GM19193 (cell line): ENCODE measurements around the gene PIAS4.

Experiments
- POLR2A ChIP-seq: IDR thresholded peaks from 4 replicates; pipeline ENCODE4 v1.6.1; 2011; ENCODE audit not compliant: insufficient read depth, insufficient read length; ENCODE audit errors: extremely low read depth

Gene PIAS4, protein sequence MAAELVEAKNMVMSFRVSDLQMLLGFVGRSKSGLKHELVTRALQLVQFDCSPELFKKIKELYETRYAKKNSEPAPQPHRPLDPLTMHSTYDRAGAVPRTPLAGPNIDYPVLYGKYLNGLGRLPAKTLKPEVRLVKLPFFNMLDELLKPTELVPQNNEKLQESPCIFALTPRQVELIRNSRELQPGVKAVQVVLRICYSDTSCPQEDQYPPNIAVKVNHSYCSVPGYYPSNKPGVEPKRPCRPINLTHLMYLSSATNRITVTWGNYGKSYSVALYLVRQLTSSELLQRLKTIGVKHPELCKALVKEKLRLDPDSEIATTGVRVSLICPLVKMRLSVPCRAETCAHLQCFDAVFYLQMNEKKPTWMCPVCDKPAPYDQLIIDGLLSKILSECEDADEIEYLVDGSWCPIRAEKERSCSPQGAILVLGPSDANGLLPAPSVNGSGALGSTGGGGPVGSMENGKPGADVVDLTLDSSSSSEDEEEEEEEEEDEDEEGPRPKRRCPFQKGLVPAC

DNA sequence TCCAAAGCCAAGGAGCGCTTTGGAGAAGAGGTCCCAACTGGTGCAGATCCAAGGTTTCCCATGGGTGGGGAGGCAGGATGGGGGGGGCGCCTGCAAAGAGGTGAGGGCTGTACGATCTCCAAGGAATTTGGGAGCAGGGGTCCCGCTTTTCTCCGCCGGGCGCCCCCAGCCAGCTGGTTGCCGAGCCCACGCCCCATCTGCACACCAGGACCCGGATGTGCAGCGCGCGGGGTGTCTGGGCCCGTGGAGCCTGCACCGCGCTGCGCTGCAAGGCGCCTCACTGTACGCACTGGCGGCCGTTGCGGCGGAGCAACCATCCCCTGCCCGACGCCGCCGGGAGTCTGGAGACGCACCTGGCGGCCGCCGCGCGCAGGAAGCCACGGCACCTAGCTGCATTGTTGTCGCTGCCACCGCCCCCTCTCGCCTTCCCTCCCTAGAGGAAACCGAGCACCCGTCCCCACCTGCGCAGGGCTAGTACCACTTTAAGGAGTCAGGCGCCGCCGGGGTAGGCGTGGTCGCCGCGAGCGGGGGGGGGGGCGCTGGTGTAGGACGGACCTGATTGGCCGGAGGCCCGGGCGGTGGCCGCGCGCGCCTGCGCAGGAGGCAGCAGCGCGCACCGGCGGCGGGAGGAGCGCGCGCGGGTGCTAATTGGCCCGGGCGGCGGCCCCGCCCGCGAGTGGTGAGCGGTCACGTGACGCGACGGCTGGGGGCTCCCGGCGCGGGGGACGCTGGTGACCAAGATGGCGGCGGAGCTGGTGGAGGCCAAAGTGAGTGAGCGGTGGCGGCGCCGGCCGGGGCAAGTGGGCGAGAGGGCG, at the start of gene PIAS4:
Gene PIAS4, plus strand, starts transcription at position 716 of the 815 bp plus-strand sequence. Its CDS starts 25 bp downstream, at position 741.
- peak; percentile 69 for TF ChIP-seq POLR2A

DNA sequence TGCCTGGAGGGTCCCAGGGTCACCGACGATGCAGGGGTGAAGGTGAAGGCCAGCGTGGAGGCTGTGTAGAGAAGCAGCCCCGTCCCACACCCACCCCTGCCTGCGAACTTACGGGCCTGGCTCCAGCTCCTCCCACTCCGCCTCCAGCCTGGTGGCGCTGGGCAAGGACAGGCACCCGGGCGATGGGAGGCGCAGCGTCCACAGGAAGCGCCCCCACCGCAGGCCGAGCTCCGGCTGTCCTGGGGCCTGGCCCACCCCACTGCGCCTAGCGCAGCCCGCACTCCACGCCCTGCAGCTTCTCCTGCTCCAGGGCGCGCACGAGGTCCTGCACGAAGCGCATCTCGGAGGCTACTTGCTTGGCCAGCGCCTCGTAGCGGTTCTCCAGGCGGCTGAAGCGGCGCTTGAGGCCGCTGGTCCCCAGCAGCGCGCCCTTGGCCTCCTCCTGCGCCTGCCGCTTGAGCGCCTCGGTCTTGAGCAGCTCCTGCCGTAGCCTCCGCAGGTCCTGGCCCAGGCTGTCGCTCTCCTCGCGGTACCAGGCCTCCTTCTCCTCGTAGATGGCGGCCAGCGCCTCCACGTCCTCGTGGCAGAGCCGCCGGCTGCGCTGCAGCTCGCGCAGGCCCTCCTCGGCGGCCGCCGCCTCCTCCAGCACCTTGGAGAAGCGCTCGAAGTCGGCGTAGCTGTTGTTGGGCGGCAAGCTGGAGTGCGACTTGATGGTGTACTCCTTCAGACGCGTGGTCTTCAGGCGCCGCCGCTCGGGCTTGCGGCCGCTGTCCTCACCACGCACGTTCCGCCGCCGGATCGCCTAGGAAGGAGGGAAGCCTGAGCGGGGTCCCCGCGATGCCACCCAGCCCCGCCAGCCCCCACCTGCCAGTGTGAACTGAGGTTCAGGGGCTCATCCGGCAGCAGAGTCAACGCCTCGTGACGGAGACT, 48.4 kb upstream of the PIAS4 start:
- no peak for TF ChIP-seq POLR2A

DNA sequence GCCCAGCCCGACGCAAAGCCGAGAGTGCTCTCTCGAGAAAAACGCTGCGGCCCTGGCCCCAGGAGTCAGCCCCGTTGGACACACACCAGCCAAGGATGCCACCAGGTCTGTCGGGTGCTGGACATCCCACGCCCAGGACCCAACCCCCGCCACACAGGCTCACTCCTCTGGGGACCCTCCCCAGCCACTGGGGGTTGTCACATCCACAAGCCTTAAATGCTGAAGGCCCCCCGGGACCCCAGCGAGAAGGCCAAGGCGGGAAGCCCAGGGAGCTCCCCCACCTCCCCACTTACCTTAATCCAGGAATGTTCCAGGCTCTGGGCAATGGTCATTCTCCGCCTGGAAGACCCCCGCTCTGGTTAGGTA, 47.8 kb upstream of the PIAS4 start:
- no peak for TF ChIP-seq POLR2A

DNA sequence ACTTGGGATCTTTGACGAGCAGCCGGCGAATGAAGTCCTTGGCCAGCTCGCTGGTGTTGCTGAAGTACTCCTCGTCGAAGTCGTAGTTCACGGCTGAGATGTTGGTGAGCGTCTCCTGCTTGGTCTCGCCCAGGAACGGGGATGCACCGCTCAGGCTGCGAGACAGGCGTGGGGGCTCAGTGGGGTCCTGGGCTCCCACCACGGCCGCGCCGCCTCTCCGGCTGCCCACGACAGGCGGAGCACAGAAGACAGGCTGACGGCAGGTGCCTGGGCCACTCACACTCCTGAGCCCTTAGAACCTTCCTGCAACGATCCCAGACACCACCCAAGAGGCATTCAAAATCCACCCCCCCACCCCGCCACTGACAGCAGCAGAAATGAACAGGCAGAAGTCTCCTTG, 46.5 kb upstream of the PIAS4 start:
- no peak for TF ChIP-seq POLR2A

DNA sequence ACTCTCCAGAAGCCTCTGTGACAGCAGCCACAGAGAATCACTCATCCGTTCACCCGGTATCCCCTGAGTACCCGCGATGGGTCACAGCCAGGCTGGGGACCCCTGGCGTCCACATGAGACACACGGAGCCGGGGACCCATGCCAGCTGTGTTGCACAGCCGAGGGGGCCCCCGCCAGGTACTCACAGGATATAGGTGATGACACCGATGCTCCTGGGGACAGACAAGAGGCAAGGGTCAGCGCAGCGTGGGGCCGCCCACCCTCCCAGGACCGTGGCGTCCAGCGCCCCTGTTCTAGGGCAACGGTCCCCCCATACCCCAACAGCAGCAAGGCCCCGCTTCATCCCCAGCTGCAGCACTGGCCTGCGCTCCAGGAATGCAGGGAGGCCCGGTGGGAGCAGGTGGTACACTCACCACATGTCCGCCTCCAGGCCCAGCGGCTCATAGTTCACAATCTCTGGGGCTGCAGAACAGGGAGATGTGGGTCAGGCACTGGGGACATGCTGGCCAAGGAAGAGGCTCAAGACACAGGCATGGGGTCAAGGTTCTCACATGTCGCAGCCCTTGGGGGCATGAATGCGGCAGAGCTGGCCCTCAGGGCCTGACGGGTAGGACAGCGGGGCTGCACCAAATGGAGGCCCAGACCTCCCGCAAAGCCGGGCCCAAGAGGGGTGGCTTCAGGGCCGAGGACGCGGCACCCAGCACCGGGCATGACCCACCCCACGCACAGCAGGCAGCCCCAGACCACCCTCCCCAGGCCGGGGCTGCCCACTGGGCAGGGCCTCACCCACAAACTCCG, 43.9 kb upstream of the PIAS4 start:
- TF ChIP-seq POLR2A: no peak

DNA sequence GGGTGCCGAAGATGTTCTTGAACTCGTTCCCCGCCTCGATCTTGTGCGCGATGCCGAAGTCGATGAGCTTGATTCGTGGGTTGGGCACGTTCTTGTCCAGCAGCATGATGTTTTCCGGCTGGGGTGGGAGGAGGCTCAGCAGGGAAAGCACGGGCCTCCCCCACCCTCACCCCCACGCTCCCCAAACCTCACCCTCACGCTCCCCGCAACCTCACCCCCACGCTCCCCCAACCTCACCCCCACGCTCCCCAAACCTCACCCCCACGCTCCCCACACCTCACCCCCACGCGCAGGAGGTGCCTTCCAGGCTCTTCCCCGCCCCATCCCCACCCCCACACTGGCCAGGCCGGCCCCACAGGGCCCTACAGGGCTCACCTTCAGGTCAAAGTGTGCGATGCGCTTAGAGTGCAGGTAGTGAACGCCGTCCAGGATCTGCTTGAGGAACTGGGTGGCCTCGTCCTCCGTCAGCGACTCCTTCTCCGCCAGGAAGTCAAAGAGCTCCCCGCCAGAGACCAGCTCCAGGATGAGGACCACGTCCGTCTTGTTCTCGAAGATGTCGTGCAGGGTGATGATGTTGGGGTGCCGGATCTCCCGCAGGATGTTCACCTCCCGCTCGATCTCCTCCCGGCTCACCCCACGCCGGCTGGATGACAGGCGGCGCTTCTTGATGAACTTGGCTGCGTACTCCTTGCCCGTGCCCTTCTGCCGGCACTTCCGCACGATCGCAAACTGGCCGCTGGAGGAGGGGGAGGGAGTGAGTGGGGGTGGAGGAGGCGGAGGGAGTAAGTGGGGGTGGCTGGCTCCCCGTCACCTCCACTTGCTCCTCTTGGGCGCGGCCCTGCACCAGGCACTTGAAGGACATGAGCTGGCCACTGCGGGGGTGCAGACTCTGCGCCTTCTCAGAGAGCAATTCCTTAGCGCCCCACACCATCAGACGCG, 43.0 kb upstream of the PIAS4 start:
- TF ChIP-seq POLR2A: no peak

DNA sequence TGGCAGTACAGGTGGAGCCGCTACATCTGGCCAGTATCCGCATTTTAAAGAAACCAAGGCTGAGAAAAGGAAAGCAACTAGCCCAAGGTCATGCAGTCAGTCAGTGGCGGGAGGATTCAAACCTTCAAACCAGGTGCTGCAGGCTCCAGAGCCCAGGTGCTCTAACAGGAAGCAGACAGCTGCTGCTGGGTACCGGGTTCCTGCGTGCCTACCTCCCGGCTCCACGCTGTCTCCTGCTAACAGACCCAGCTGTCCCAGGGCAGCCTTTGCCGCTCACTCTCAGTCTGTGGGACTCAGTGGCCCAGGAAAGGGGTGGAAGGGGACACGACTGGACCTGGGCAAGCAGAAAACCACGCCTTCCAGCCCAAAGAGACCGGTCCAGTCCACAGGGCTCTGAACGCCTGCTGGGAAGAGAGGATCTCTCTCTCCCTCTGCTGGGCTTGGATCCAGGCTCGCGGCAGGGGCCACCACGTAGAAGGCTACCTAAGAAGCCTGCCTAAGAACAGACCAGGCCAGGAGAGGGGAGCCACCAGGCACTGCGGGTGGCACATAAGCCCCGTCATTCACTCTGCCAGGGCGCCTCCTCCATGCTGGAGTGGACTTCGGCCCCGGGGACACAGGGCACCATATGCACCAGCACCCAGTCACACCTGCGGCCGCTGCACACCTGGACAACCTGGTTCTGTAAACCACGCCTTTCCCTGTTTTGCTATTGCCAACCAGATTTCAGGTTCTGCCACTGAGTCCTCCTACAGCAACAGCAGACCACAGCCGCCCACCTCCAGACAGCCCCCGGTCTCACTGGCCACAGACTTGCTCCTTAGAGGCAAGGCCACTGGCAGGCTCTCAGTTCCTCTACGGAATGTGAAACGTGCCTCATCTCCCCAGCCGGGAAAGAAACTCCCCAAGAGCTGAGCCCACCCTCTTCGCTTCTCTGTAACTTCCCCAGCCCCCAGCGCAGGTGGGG, 41.2 kb upstream of the PIAS4 start:
- no peak for TF ChIP-seq POLR2A

DNA sequence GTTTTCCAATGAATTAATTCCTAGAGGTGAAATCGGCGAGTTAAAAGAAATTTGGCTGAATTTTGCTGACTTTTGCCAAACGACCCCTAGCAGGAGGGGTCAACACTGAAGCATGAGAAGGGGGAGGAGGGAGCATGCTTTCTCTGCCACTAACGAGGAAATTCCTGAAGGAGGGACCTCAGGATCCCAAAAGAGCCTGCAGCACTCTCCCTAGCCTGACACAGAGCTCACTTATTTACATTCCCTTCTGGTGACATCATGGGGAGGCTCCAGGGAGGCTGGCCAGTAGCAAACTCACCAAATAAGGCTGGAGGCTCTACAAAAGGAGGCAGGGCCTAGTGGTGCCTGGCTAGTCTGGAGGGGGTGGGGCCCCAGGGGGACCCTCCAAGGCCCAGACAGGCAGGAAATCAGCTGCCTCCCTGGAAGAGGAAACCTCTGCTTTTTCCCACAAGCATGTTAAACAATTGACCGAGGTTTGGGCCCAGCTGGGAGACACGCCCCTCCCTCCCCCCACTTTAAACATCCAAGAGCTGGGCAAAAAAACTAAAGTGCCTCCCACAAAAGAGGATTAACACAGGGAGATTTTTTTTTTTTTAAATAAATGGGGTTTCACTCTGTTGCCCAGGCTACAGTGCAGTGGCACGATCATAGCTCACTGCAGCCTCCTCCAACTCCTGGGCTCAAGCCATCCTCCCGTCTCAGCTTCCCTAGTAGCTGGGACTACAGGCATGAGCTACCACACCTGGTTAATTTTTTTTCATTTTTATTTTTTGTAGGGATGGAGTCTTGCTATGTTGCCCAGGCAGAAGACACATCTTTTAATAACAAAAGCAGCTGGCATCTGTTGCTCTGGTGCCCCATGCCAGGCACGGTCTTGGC, 38.7 kb upstream of the PIAS4 start:
- no peak for TF ChIP-seq POLR2A

DNA sequence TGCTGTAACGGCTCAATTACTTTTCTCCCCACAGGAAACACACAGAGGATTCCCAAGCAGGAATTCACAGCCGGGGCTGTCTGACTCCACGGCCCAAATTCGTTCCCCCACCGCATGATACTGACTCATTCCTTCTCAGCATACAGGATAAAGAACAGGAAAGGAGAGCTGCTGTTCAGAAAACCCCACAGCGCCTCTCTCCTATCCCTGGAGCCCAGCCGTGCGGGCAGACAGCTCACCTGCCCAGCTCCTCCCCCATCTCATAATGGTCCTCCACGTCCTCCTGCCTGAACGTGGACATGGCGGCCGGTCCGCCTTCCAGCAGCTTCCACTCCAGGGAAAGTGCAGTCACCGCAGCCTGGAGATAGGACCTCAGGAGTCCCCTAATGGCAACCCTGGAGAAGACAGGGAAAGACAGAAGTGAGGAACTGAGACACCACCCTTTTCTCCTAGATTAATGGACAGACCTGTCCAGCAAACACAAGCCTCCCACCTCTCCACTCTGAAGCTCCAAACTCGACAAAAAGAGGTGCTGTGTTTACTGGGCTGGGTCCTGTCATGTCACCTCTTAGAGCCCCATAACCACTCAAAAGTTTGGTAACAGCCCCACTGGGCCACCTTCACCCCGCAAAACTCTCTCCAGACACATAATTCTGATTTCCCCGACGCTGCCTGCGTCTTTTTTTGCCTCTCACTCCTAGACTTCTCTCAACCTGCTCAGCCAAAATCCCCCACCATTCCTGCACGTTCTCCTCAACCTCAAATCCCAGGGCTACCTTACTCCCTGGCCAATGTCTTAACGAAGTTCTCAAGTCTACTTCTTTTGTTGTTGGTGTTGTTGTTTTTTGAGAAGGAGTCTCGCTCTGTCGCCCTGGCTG, 37.9 kb upstream of the PIAS4 start:
- TF ChIP-seq POLR2A: no peak

DNA sequence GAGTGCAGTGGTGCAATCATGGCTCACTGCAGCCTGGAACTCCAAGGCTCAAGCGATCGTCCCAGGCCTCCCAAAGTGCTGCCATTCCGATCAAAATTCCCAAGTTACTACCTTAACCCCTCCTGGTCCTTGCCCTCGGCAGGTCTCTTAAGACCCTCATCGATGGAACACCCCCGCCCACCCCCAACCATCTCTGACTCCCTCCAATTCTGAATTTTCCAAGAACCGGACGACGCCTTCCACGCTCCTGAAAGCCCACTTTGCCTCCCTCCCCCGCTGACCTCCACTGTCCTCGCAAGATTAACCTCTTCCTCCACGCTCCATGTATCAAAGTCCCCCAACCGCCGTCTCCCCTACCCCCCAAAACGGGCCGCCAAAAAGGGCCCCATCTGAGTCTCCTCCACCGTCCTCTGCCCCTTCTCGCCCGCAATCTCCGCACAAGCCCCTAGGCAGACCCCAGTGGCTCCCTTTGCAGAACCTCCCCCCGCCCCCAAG, 37.2 kb upstream of the PIAS4 start:
- TF ChIP-seq POLR2A: no peak
